Glutamatergic neuron (in vitro differentiated cells): ENCODE results near the gene MYOG. TPM values are rescaled to one million over a fixed set of nuclear protein-coding genes. Genes with fewer than 3 reads are reported as not detected.

Source experiments
- DNase-seq: peaks from one replicate; pipeline ENCODE4 v3.0.0; 2022
- H3K27ac Mint-ChIP-seq: one replicate; pipeline ENCODE4 v1.8.0; 2020; ENCODE audit warnings: mild to moderate bottlenecking, mixed read lengths, inconsistent platforms; ENCODE audit not compliant: unreplicated experiment
- H3K27me3 Mint-ChIP-seq: one replicate; pipeline ENCODE4 v1.8.0; 2020; ENCODE audit warnings: mild to moderate bottlenecking, moderate library complexity, mixed read lengths, inconsistent platforms; ENCODE audit not compliant: unreplicated experiment
- H3K36me3 Mint-ChIP-seq: one replicate; pipeline ENCODE4 v1.8.0; 2020; ENCODE audit warnings: mild to moderate bottlenecking, mixed read lengths, inconsistent platforms; ENCODE audit not compliant: unreplicated experiment
- H3K4me1 Mint-ChIP-seq: one replicate; pipeline ENCODE4 v1.8.0; 2020; ENCODE audit warnings: mild to moderate bottlenecking, low read depth, mixed read lengths, inconsistent platforms; ENCODE audit not compliant: unreplicated experiment
- H3K4me3 Mint-ChIP-seq: one replicate; pipeline ENCODE4 v1.8.0; 2020; ENCODE audit warnings: mild to moderate bottlenecking, mixed read lengths, inconsistent platforms; ENCODE audit not compliant: unreplicated experiment
- H3K9me3 Mint-ChIP-seq: one replicate; pipeline ENCODE4 v1.8.0; 2020; ENCODE audit warnings: mild to moderate bottlenecking, moderate library complexity, mixed read lengths, inconsistent platforms; ENCODE audit not compliant: unreplicated experiment
- total RNA-seq: library from RNA; stranded (reverse); fragmentation: NEBNext Ultra II Directional; extraction: Animal tissue kit (Norgen Biotek cat#: 25700); gene quantifications from one replicate; pipeline ENCODE4 v1.2.1, GENCODE V29; 2021; ENCODE audit not compliant: unreplicated experiment
- TF ChIP-seq, protein P1 (sequence below): fragments of 200-600 bp; sonication (generic); IDR thresholded peaks from one replicate; pipeline ENCODE4 v1.5.0; 2021; ENCODE audit not compliant: partially characterized antibody, unreplicated experiment

MYOG gene
- total RNA-seq, 1 donor from 2014 or later, result not detected

DNA sequence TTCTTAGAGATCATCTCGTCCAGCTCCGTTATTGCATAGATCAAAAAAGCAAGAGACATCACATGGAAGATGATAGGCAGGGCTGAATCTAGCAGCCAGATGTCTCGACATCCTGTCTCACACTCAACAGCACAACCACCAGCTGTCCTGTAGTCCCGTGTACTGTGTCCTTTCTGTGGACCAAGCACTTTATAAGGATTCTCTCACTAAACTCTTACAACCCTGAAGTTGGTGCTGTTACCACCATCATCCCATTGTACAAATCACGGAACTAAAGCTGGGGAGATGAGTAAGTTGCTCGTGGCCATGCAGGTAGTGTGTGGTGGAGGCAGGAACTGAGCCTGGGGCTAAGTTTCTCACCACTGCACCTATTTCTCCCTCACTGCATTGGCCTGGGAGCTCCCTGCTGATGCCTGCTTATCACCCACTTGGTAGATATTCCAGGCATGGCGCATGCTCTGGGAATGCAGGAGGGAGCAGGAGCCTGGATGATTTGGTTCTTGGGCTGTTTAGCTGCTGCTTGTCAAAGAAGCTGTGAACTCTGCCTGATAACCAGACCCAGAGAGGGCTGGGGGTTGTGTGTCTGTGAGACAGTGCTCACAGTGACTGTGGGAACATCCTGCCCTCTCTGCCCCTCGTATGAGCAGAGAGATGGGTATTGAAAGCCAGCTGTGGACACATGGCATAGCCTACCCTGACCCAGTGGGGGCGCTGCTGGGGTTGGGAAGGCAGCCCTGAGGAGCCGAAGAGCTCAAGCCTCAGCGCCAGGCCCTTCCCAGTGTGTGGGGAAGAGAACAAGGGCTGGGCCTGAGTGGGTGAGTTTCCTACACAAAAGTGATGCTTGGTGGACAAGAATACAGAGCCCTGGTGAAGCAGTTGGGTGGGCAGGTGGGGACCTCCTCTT is 46.0 kb downstream of the MYOG start:
- Mint-ChIP-seq H3K4me3 (no peak overlapping the region), H3K9me3 (peaks cover 6% of the 10 kb centered on the region), H3K27me3 (peaks cover 7% of the 10 kb centered on the region), H3K27ac (no peak overlapping the region), H3K4me1 (peaks cover 33% of the 10 kb centered on the region), H3K36me3 (no peaks in the 10 kb centered on the region)
- TF ChIP-seq, protein P1, sequence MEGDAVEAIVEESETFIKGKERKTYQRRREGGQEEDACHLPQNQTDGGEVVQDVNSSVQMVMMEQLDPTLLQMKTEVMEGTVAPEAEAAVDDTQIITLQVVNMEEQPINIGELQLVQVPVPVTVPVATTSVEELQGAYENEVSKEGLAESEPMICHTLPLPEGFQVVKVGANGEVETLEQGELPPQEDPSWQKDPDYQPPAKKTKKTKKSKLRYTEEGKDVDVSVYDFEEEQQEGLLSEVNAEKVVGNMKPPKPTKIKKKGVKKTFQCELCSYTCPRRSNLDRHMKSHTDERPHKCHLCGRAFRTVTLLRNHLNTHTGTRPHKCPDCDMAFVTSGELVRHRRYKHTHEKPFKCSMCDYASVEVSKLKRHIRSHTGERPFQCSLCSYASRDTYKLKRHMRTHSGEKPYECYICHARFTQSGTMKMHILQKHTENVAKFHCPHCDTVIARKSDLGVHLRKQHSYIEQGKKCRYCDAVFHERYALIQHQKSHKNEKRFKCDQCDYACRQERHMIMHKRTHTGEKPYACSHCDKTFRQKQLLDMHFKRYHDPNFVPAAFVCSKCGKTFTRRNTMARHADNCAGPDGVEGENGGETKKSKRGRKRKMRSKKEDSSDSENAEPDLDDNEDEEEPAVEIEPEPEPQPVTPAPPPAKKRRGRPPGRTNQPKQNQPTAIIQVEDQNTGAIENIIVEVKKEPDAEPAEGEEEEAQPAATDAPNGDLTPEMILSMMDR, result peak; percentile 27
- peak; percentile 78 for DNase-seq

DNA sequence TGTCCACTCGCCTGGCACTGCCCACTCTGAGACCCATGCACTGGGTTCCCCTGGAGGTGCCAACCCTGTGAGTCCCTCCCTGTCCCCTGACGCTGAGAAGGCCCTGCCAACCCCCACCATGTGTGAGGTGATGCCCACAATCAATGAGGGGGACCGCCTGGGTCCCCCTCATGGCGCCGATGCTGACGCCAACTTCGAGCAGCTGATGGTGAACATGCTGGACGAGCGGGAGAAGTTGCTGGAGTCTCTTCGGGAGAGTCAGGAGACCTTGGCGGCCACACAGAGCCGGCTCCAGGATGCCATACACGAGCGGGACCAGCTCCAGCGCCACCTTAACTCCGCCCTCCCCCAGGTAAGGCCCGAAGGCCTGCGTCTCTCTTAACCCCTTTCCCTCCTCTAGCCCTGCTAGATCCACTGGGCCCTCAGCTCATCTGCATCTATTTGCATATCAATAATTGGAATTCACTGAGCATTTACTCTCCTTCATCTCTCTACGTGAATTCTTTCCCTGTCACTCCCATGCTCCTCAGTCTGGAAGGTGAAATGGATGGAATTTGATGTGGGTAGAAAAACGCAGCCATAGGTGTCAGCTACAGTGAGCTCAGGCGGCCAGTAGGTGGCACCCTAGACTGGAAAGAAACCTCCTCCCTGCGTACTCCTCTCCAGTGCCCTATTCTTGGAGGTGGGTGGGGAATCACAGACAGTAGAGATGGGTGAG is 46.8 kb downstream of the MYOG start:
- peaks cover 6% of the 10 kb centered on the region for H3K27me3 Mint-ChIP-seq
- H3K27ac Mint-ChIP-seq, result no peak overlapping the region
- peak; percentile 84 for DNase-seq
- no peaks in the 10 kb centered on the region for H3K36me3 Mint-ChIP-seq
- no peak overlapping the region for H3K4me3 Mint-ChIP-seq
- TF ChIP-seq, protein P1, result peak; percentile 73
- peaks cover 7% of the 10 kb centered on the region for H3K9me3 Mint-ChIP-seq
- peaks cover 34% of the 10 kb centered on the region for H3K4me1 Mint-ChIP-seq

DNA sequence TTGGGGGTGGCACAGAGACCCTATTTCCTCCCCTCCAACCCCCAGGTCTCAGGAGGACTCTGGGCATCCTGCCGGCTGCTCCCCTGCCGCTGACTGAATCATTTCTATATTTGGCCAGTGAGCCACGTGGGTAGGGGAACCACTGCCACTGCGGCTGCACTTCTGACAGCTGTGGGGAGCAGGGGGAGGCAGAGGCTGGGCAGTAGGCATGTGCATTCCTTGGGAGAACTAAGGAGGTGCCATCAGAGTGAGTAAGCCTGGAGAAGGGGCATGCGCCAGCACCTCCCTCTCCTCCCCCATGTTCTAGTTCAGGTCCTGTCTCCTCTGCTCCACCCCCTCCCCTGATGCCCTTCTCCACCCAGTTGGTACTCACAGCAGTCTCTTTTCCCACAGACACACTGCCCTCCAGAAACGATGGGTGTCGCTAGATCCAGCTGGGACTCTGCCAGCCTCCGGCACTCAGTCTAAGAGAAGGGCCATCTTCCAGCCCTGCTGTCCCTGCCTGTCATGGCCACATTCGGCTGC is 47.5 kb downstream of the MYOG start:
- H3K27me3 Mint-ChIP-seq, result peaks cover 6% of the 10 kb centered on the region
- peaks cover 8% of the 10 kb centered on the region for H3K9me3 Mint-ChIP-seq
- peaks cover 38% of the 10 kb centered on the region for H3K4me1 Mint-ChIP-seq
- DNase-seq, result no peak
- H3K4me3 Mint-ChIP-seq, result no peak overlapping the region
- TF ChIP-seq, protein P1, result no peak
- no peaks in the 10 kb centered on the region for H3K36me3 Mint-ChIP-seq
- H3K27ac Mint-ChIP-seq, result no peak overlapping the region

DNA sequence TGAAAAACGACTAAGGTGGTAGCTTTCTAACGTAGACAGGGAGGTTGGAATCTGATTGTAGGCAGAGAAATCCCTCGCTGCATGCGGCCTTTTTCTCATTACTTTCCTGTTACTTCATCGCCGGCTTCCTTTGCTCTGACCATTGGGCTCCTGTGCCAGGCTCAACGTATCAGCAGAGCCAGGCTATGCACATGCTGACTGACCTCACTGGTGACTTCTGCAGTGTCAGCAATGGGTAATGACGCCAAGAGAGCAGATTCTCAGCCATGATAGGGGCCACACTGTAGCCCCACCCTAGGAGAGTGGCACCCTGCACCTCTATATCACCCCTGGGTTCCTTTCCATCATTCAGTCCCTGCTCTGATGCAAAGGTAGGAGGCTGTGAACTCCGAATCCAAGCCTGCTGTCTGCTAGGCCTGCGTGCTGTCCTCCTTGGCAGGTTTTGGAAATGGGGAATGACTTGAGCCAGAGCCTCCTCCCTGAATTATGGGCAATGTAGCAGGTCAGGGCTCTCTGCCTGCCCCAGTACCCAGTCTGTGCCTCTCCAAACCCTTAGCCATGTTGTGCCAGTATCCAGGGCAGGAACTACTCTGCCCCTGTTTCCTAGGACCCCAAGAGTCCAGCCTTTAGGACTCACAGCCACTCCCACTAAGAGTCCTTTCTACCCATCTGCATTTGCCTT is 48.2 kb downstream of the MYOG start:
- H3K36me3 Mint-ChIP-seq, result no peaks in the 10 kb centered on the region
- H3K4me1 Mint-ChIP-seq, result peaks cover 41% of the 10 kb centered on the region
- H3K9me3 Mint-ChIP-seq, result peaks cover 11% of the 10 kb centered on the region
- no peak overlapping the region for H3K27ac Mint-ChIP-seq
- peaks cover 6% of the 10 kb centered on the region for H3K27me3 Mint-ChIP-seq
- TF ChIP-seq, protein P1, result no peak
- H3K4me3 Mint-ChIP-seq, result no peak overlapping the region
- DNase-seq, result no peak
